Measurements from ENCODE around the gene SLAMF9. TPM values are rescaled to one million over a fixed set of nuclear protein-coding genes. Genes with fewer than 3 reads are reported as not detected.

SLAMF9 gene
- polyA plus RNA-seq, 3 donors = not detected

DNA sequence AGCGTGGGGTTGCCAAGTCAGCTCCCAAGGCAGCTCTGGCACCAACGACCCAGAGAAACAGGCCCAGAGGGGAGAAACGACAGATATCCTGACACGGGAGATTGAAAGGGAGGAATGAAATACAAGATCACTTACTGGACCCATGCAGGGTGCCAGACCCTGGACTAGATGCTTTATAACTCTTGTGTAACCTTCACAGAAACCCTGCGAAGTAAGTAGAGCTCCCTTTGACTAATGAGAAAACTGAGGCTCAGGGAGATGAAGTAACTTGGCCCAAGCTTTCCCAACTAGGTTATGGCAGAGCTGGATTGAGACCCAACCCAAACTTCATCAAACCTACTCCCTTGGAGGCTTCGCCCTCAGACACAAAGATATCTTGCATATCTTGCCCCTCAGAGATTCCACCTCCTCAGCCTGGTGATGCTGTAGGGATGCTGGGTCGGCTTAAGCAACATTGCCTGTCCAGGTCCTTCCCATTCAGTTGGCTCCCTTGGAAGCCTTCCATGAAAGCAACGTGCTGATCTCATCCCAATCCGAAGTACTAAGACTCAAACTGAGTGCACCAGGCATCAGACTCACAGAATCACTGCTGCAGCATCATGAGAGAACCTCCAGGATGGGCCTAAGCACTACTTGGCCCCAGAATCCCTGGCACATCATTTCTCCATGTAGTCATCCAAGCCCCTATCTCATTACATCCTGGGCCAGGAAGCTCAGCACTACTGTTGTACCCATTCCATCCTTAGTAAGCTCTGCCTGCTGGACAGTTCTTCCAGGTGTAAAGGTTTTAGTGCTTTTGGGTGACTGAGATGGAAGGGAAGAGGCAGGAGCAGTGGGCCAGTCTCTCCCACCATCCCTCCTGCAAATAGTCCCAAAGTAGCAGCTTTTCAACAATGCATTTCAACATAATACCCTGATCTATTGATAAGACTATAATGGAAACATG, 7.5 kb downstream of the SLAMF9 start:
- DNase-seq (ENCODE audit: low read depth in 3 of 3, low spot score in 2 of 3) = no peak

- peak in 2 of 3 donors; percentile 75 to 84 for DNase-seq (ENCODE audit: low read depth in 3 of 3, low spot score in 2 of 3)
These were observed 8.4 kb downstream of the SLAMF9 start, which contains the start of gene IGSF9 for GRCh38 chr1:159945483-159946241. IGSF9 (minus strand) TSS chr1:159945613; CDS start chr1:159943454, 2,159 bp downstream.

DNA sequence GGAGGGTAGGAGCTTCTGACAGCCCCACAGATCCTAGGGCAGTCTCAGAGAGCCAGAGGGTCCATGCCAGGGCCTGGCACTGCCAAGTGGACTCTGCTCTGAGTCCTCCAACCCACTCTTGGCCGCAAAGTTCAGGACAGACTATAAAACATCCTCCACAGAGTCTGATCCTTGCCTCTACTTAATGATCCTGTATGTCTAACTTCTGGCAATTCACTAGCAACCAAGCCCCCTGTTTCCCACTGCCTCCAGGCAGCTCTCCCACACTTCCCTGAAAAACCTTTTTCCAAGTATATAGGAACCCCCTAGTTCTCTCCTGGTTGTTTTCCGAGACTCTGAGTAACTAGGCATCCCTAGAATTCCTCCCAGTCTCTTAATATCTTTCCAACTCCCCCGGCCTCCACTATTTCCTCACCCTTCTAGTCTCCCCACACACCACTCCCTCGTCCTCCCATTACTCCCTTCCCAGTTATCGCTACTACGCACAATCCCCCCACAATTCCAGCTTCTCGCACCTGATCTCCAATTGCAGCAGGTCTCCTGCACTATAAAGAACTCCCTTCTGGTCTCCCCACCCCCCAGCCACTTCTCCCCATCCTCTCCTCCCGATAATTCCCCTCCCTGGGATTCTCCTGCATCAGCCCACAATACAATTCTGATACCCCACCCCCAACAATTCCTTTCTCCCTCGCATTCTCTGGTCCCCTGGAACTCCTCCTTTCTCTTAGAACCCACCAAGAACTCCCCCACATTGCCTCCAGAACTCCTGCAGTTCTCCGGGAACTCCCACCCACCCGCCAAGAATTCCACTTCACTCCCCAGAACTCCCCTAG, 9.2 kb downstream of the SLAMF9 start:
- no peak for DNase-seq (ENCODE audit: low read depth in 3 of 3, low spot score in 2 of 3)

- DNase-seq (ENCODE audit: low read depth in 3 of 3, low spot score in 2 of 3) = no peak
These were observed 10.0 kb downstream of the SLAMF9 start for GRCh38 chr1:159943908-159944622.

GRCh38 chr1:159943278-159943640, 10.8 kb downstream of the SLAMF9 start:
- DNase-seq (ENCODE audit: low read depth in 3 of 3, low spot score in 2 of 3) = no peak

DNA sequence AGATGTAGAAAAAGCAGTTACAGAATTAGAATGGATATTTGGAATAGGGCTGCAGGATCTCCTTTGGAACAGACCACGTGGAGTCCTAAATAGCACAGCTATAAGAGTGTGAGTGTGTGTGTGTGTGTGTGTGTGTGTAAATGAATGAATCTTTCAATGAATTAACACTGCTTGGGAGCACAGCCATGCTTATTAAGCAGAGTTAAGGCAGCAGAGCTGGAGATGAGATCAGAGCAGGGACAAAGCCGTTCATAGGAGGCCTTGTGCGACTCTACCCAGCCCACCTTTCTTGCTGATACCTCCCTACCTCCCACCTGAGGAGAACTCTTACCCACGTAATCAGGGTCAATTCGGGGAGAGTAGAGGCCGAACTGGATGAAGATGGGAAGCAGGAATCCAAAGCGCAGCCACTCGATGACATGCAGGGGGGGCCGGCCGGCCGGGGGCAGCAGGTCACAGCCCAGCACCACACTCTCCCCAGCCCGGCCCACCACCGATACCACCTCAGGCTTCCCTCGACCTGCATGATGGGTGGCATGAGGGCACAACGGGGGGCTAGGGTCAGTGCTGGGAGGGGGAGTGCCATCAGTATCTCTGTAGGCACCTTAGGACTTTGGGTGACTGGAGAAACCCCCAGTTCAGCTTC, 11.3 kb downstream of the SLAMF9 start:
- DNase-seq (ENCODE audit: low read depth in 3 of 3, low spot score in 2 of 3) = no peak

DNA sequence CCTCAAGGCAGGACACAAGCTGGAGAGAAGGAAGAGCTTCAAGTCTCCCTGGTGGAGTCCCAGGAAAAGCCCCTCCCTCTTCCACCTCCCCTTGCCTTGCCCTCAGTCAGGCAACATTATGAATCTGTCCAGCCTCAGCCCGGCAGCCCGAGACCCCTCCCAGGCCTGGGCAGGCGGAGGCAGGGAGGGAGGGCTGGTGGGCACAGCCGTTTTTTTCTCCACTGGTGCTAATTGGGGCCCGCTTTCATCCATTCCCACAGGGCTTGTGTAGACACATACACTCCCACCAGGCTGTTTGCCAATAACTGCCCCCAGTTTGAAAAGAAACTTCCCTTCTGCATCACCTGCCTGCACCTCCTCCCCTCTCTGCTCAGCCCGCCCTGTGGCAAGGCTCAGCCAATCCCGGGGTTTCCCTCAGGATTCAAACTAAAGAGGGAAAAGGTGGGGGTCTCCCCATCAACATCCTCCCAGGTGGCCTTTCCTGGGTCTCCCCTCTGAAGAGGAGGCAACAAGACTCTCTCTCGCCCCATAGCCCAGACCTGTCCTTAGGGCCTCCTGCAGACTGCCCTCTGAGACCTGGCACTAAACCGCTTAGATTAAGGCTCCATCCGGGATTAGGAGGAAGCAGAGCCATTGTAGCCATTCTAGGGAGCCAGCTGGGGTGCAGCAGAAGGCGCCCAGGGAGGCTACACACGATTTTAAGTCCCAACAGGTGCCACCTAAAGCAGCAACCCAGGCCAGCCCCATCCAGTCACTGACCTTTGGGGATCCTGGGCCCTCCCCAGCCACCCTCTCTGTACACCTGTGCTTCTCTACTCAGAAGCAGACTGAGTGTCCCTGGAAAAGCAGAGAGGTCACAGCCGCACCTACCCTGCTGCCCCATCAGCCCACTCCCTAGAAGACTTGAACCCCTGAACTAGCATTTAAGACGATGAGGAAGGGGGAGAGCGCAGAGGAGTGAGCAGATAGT, 12.2 kb downstream of the SLAMF9 start:
- DNase-seq (ENCODE audit: low read depth in 3 of 3, low spot score in 2 of 3) = no peak

DNA sequence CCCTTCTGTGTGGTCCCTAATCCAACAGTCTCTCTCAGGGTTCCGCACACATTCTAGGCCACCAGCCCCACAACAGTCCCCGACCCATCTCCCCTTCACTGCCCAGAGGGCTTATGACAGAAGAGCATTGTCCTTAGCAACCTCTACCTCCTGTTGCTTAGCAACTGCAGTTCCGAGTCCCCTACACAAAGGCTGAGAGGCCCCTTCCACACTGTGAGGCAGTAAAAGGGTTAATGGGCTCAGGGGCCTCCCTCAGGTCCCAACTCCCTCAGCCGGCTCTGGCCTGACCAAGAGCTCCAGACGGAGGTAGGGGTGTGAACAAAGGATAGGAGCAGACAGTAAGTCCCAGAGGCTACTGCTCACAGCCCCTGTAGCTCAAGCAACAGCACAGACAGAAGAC, 12.9 kb downstream of the SLAMF9 start:
- no peak for DNase-seq (ENCODE audit: low read depth in 3 of 3, low spot score in 2 of 3)

DNA sequence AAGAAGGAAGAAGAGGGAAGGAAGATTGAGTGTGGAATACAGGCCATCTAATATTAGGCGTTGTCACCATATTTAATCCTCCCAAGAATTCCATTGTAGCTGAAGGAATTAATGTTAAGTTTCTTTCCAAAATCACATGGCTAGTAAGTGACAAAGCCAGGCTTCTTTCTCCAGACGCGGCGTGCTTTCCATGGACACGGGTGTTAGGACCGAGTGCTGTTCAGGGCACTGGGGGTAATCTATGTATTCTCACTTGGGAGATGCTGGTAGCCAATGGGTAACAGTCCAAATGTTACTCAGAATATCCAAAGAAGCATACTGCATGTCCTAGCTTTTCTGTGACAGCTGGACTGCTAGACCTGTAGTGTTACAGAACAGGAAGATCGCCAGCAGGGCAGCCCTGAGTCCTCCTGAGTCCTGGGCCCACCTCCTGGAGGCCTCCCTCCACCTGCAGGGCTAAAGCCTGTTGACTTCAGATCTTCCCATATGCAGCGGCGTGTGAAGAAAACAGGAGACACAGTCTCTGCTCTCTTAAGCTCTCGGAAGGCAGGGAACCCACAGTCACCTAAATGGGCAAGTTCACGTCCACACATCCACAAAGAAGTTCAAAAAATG, 13.9 kb downstream of the SLAMF9 start:
- no peak for DNase-seq (ENCODE audit: low read depth in 3 of 3, low spot score in 2 of 3)

- DNase-seq (ENCODE audit: low read depth in 3 of 3, low spot score in 2 of 3) = no peak
These were observed 14.4 kb downstream of the SLAMF9 start for GRCh38 chr1:159939678-159940002.

GRCh38 chr1:159938905-159939677, 14.9 kb downstream of the SLAMF9 start:
- no peak for DNase-seq (ENCODE audit: low read depth in 3 of 3, low spot score in 2 of 3)

DNA sequence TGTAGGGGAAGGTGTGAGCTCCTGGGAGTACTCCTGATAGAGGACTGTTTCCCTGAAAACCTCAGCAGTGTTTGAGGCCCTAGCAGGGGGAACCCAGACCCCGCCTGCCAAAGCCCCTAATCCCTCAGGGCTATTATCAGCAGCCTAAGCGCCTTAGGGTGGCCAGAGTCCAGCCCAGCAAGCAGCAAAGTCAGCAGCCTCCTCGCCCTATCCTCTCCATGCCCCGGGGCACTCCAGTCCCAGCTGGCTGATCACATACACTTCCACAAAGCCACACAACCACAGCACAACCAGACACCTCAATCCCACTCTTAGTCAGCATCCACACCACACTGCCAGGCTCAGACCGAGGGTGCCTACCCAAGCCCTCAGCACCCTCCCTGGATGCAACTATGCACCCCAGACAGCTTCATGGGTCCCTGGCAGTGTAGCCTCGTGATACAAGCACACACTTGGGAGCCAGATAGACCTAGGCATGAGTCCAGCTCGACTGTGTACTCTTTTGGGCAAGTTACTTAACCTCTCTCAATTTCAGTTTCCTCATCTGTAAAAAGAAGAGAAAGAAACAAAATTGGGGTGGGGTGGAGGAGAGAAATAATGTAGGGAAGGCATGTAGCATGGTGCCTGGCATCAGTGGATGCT, 15.7 kb downstream of the SLAMF9 start:
- DNase-seq (ENCODE audit: low read depth in 3 of 3, low spot score in 2 of 3) = no peak

- no peak for DNase-seq (ENCODE audit: low read depth in 3 of 3, low spot score in 2 of 3)
These were observed 16.8 kb downstream of the SLAMF9 start for GRCh38 chr1:159937054-159937750.

- no peak for DNase-seq (ENCODE audit: low read depth in 3 of 3, low spot score in 2 of 3)
These were observed 17.6 kb downstream of the SLAMF9 start for GRCh38 chr1:159936273-159936904.

DNA sequence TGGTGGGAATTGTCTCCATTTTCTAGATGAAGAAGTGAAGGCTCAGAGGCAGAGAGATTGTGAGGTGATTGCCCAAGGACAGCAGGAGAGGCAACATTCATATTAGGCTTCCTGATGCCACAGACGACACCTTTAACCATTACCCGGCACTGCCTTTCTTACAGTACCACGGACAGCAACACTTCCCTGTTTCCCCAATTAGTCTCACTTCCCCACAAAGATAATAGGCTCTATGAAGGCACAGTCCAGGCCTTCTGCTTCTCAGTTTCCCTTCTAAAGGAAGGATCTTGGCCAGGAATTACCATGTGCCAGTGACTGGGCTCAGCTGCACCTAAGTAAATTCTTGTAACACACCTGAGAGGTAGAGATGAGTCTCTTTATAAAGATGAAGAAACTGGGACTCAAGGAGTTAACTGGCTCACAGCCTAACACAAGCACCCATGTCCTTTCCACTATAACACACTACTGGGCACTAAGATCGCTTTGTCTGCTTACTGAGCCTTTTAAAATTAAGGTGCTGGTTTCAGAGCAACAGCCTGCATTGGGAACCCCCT, 18.2 kb downstream of the SLAMF9 start:
- no peak for DNase-seq (ENCODE audit: low read depth in 3 of 3, low spot score in 2 of 3)

GRCh38 chr1:159935305-159935704, 18.7 kb downstream of the SLAMF9 start:
- DNase-seq (ENCODE audit: low read depth in 3 of 3, low spot score in 2 of 3) = no peak
